GM12878 (cell line): ENCODE results near the gene PRM2. TPM values are rescaled to one million over a fixed set of nuclear protein-coding genes. Genes with fewer than 3 reads are reported as not detected.

ENCODE experiments used
- BMI1 ChIP-seq: fragments of 450-650 bp; IDR thresholded peaks from 2 replicates; pipeline ENCODE4 v1.6.1; 2016; ENCODE audit warnings: mild to moderate bottlenecking, moderate library complexity, borderline replicate concordance
- CBX3 ChIP-seq: fragments of 200-600 bp; sonication (generic); IDR thresholded peaks from 2 replicates; pipeline ENCODE4 v1.6.1; 2016; ENCODE audit warnings: low read depth, borderline replicate concordance
- CTCF ChIP-seq, 3 experiments: IDR thresholded peaks in 2 of 3; conservative IDR thresholded peaks in 1 of 3; 2 replicates each; pipeline ENCODE4 v1.5.1; 2011; ENCODE audit warnings: low read depth in 3 of 3, low read length in 3 of 3, mild to moderate bottlenecking in 3 of 3, control low read depth in 2 of 3, moderate library complexity in 2 of 3, inconsistent platforms in 1 of 3, mixed read lengths in 1 of 3; ENCODE audit not compliant: control insufficient read depth in 2 of 3, insufficient read depth in 1 of 3; ENCODE audit errors: extremely low read depth in 1 of 3
- E2F4 ChIP-seq: IDR thresholded peaks from 2 replicates; pipeline ENCODE4 v1.6.1; 2012; ENCODE audit warnings: low read depth, low read length, improper control_type of control experiment
- E2F8 ChIP-seq: fragments of 450-650 bp; IDR thresholded peaks from 2 replicates; pipeline ENCODE4 v1.6.1; 2018; ENCODE audit warnings: mild to moderate bottlenecking, low read depth, moderate library complexity; ENCODE audit not compliant: partially characterized antibody
- HCFC1 ChIP-seq: fragments of 150-350 bp; IDR thresholded peaks from 2 replicates; pipeline ENCODE4 v1.6.1; 2014; ENCODE audit warnings: low read length
- JUNB ChIP-seq: IDR thresholded peaks from 2 replicates; pipeline ENCODE4 v1.6.1; 2016; ENCODE audit warnings: antibody characterized with exemption, mild to moderate bottlenecking
- KAT2A ChIP-seq: conservative IDR thresholded peaks from 2 replicates; pipeline ENCODE4 v1.6.1; 2011; ENCODE audit warnings: low read depth, low read length; ENCODE audit not compliant: control insufficient read depth
- MTA3 ChIP-seq: IDR thresholded peaks from 2 replicates; pipeline ENCODE4 v1.6.1; 2012; ENCODE audit warnings: low read length, inconsistent platforms, borderline replicate concordance
- NFYA ChIP-seq: IDR thresholded peaks from 2 replicates; pipeline ENCODE4 v1.6.1; 2011; ENCODE audit warnings: low read depth, mild to moderate bottlenecking, low read length, improper control_type of control experiment, borderline replicate concordance
- SIX5 ChIP-seq: IDR thresholded peaks from 2 replicates; pipeline ENCODE4 v1.6.1; 2011; ENCODE audit warnings: mild to moderate bottlenecking, low read depth, low read length, moderate library complexity; ENCODE audit not compliant: severe bottlenecking
- SMARCA5 ChIP-seq: fragments of 450-650 bp; IDR thresholded peaks from 2 replicates; pipeline ENCODE4 v1.6.1; 2017; ENCODE audit warnings: mild to moderate bottlenecking
- SPI1 ChIP-seq: IDR thresholded peaks from 2 replicates; pipeline ENCODE4 v1.6.1; 2011; ENCODE audit warnings: low read depth, mild to moderate bottlenecking, low read length, moderate library complexity, borderline replicate concordance; ENCODE audit not compliant: insufficient read depth
- SRF ChIP-seq, 2 experiments: IDR thresholded peaks; 2 replicates each; pipeline ENCODE4 v1.6.1; 2011; ENCODE audit warnings: low read depth in 2 of 2, low read length in 2 of 2, mild to moderate bottlenecking in 1 of 2, moderate library complexity in 1 of 2
- polyA plus RNA-seq, 11 experiments: library from polyadenylated mRNA; depleted of rRNA in 4 of 11; unstranded in 6 of 11; stranded (reverse) in 5 of 11; fragments of >200 nt; fragmentation: Nextera tagmentation in 4 of 11; fragmentation: Illumina TruSeq in 1 of 11; extraction: Ambion mirVana in 4 of 11; extraction: Trizol in 1 of 11; gene quantifications; 1 replicate in 1 of 11; 2 replicates in 10 of 11; pipeline versions ENCODE4 v1.2.1 to v1.2.3, GENCODE V29; 2011 to 2016; ENCODE audit warnings: inconsistent platforms in 2 of 11, missing spikeins in 2 of 11, low read depth in 1 of 11
- total RNA-seq, 4 experiments: library from RNA; depleted of rRNA in 3 of 4; stranded (reverse); fragments of >200 nt in 3 of 4; fragmentation: Illumina TruSeq in 1 of 4; extraction: Trizol in 1 of 4; gene quantifications; 2 replicates each; pipeline versions ENCODE4 v1.2.1 to v1.2.3, GENCODE V29; 2013 to 2021
- TF ChIP-seq, protein P1 (sequence below): fragments of 450-650 bp; formaldehyde crosslinking; IDR thresholded peaks from 2 replicates; pipeline ENCODE4 v1.4.0; 2020; ENCODE audit warnings: mild to moderate bottlenecking, moderate library complexity
- TF ChIP-seq, protein P2 (sequence below): IDR thresholded peaks from 2 replicates; pipeline ENCODE4 v1.6.1; 2012; ENCODE audit warnings: low read depth, low read length, improper control_type of control experiment

Gene PRM2
- total and polyA plus RNA-seq, 10 of the 15 experiments (the other 5 are each of a cell fraction or from before 2014, with no cell fraction given): not detected

GRCh38 chr16:11253009-11253994, 23.0 kb downstream of the PRM2 start (continued):
- TF ChIP-seq SRF (IDR thresholded peaks at IDR 0.05; ENCODE audit: low read depth in 2 of 2, low read length in 2 of 2) (no peak), MTA3 (no peak), HCFC1 (no peak), CTCF (IDR thresholded peaks at IDR 0.05 in 2 of 3, conservative IDR thresholded peaks at IDR 0.05 in 1 of 3; ENCODE audit: control insufficient read depth in 2 of 3, extremely low read depth in 1 of 3, insufficient read depth in 1 of 3, low read depth in 3 of 3, low read length in 3 of 3) (no peak), BMI1 (peak; percentile 52; the same call in 1 of the 2 replicates), SPI1 (no peak), CBX3 (no peak), E2F4 (no peak), SMARCA5 (no peak), KAT2A (no peak), E2F8 (no peak), NFYA (no peak), JUNB (no peak; the same call in 1 of the 2 replicates), SIX5 (no peak)
- TF ChIP-seq, protein P1, sequence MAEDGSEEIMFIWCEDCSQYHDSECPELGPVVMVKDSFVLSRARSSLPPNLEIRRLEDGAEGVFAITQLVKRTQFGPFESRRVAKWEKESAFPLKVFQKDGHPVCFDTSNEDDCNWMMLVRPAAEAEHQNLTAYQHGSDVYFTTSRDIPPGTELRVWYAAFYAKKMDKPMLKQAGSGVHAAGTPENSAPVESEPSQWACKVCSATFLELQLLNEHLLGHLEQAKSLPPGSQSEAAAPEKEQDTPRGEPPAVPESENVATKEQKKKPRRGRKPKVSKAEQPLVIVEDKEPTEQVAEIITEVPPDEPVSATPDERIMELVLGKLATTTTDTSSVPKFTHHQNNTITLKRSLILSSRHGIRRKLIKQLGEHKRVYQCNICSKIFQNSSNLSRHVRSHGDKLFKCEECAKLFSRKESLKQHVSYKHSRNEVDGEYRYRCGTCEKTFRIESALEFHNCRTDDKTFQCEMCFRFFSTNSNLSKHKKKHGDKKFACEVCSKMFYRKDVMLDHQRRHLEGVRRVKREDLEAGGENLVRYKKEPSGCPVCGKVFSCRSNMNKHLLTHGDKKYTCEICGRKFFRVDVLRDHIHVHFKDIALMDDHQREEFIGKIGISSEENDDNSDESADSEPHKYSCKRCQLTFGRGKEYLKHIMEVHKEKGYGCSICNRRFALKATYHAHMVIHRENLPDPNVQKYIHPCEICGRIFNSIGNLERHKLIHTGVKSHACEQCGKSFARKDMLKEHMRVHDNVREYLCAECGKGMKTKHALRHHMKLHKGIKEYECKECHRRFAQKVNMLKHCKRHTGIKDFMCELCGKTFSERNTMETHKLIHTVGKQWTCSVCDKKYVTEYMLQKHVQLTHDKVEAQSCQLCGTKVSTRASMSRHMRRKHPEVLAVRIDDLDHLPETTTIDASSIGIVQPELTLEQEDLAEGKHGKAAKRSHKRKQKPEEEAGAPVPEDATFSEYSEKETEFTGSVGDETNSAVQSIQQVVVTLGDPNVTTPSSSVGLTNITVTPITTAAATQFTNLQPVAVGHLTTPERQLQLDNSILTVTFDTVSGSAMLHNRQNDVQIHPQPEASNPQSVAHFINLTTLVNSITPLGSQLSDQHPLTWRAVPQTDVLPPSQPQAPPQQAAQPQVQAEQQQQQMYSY (CRISPR knock-in tag): no peak
- TF ChIP-seq, protein P2, sequence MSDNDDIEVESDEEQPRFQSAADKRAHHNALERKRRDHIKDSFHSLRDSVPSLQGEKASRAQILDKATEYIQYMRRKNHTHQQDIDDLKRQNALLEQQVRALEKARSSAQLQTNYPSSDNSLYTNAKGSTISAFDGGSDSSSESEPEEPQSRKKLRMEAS: no peak
